K562 treated with DMSO at 1 percent for 24 hours (cell line): ENCODE data around the gene AMY2B. TPM values are rescaled to one million over a fixed set of nuclear protein-coding genes. Genes with fewer than 3 reads are reported as not detected.

Experiments
- total RNA-seq: library from RNA; unstranded; fragments of 300-600 nt; gene quantifications from 2 replicates; pipeline ENCODE4 v1.2.3, GENCODE V29; 2022; ENCODE audit warnings: low read depth; ENCODE audit not compliant: insufficient read depth

Gene AMY2B
- 0.51 and 0.81 TPM in 2 replicates for total RNA-seq

DNA sequence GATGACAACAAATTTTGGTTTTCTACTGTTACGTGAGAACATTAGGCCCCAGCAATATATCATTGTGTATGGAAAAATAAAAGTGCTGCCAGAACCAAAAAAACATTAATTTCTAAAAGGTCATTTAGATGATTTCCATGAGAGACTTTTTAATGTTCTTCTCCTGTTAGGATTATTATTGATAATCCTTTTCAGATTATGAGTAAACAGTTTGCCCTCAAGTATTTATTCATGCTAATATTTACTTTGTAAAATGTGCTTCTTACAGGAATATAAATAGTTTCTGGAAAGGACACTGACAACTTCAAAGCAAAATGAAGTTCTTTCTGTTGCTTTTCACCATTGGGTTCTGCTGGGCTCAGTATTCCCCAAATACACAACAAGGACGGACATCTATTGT, at the start of gene AMY2B:
TSS of gene AMY2B (plus strand) at position 301 of the 400 bp plus-strand sequence. CDS start at position 315, 14 bp downstream.

DNA sequence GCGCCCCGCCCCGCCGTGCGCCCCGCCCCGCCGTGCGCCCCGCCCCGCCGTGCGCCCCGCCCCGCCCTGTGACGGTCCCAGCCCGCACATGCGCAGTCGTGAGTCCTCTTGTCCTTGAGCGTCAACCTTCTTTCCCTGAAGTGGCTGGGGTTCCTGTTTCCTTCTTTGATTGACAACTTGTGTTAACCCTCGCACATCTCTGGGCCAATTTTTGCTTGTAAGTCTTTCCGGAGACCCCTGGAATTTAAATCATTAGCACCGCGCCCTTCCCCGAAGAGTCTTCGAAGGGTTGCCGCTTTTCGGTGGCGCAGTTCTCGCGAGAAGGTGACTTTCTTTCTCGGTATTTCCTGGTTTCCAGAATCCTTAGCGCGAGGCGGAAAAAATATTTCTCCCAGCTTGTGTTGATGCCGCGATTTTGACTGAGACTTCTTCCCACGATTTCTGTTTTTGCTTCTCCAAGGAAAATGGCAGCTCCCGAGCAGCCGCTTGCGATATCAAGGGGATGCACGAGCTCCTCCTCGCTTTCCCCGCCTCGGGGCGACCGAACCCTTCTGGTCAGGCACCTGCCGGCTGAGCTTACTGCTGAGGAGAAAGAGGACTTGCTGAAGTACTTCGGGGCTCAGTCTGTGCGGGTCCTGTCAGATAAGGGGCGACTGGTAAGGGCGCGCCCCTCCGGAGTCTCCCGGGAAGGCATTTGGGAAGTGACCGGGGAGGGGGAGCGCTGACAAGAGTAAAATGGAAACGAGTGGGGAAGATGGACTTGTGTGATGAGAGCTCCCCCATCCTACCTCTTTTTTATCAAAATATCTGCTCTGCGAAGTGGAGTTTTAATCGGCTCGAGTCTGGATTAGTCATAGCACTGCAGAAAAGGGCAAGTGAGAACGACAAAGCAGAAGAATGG, 45.5 kb upstream of the AMY2B start, which contains the start of gene RNPC3:
TSS of gene RNPC3 (plus strand) at position 93 of the 901 bp plus-strand sequence. CDS start at position 465, 372 bp downstream.

DNA sequence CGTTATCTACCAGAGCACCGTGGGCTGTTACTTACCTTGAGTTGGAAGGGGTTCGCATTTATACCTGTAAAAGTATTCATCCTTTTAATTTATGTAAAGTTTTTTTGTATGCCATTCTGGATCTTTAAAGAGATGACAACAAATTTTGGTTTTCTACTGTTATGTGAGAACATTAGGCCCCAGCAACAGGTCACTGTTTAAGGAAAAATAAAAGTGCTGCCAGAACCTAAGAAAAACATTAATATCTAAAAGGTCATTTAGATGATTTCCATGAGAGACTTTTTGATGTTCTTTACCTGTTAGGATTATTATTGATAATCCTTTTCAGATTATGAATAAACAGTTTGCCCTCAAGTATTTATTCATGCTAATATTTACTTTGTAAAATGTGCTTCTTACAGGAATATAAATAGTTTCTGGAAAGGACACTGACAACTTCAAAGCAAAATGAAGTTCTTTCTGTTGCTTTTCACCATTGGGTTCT, 45.6 kb downstream of the AMY2B start, which contains the start of gene AMY2A:
TSS of gene AMY2A (plus strand) at position 434 of the 484 bp plus-strand sequence. CDS start at position 448, 14 bp downstream.

Other genes starting within 250 kb of the AMY2B start
- 5.3 and 11.5 TPM in 2 replicates for gene RNPC3, start 45.9 kb upstream of the AMY2B start, total RNA-seq
- gene AMY2A, start 45.8 kb downstream of the AMY2B start, total RNA-seq: not detected in 2 replicates
- gene AMY1A, start 84.2 kb downstream of the AMY2B start, total RNA-seq: not detected in 2 replicates
- gene AMY1B, start 124.6 kb downstream of the AMY2B start, total RNA-seq: not detected in 2 replicates
- not detected in 2 replicates for gene AMY1C, start 178.3 kb downstream of the AMY2B start, total RNA-seq